NOMO-1 treated with DMSO at 0.1 percent for 48 hours (cell line): Measurements from ENCODE around the gene MYH14.
"Not testable (repeated sequence)": the region's sequence is repeated elsewhere in the genome, so short reads cannot be mapped to it uniquely, and the experiment has no call there.

Source experiments
- DNase-seq: peaks from one replicate; lab custom pipeline; 2025; ENCODE audit not compliant: unreplicated experiment; lab: John Stamatoyannopoulos, UW

Gene MYH14

DNA sequence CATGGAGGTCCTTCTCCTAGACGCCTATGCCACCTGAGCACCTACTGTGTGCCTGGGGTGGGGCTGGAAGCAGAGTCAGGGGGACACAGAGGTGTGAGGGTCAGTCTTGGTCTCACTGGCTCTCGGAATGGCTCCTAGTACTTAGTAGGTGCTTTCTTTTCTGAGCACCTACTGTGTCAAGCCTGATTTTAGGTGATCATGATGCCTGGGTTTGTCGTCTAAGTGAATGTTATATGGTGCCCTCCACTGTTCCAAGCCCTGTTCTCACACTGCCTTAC is 20.0 kb downstream of the MYH14 start:
- DNase-seq = no peak

GRCh38 chr19:50224986-50225747 is 21.7 kb downstream of the MYH14 start:
- DNase-seq = no peak

- no peak for DNase-seq
These were observed 23.1 kb downstream of the MYH14 start for GRCh38 chr19:50226536-50226935.

- not testable (repeated sequence) for DNase-seq
These were observed 24.7 kb downstream of the MYH14 start for GRCh38 chr19:50228153-50228552.

DNA sequence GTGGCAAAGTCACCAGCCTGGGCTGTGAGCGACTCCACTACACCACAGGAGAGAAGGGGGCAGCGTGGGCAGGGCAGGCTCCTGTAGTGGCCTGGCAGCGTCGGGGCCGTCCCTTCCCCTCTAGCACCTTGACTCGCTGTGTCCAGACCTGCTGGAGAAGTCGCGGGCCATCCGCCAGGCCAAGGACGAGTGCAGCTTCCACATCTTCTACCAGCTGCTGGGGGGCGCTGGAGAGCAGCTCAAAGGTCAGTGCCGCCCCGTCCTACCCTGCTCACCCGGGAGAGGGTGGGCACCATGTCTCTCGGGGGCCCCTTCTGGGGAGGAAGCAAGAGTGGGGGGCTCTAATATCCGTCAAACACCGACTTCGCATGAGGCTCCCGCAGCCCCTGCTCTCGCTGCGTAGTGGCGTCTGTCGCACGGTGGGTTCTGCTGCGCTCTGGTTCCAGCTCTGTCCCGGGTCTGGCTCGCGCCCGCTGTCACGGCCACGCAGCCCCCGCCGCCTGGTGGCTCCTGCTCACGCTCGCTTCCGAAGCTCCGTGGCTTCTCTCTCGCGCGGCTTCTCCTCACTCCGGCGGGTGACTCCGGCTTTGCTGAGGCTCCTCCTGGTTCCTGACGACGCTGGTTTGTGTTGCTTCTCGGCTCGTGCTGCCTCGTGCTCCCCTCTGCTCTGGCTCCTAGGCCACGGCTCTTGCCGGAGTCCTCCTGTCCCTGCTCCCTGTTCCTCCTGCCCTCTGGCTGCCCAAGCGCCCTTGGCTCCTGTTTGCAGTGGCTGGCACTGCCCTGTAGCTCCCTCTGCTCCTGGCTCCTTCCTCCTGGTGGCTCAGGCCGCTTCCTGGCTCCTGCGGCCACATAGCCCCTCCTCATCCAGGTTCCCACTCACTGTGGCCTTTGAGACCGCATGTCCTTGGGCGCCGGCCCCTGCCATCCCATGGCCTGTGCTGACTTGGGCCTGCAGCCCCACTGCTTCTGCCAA is 27.2 kb downstream of the MYH14 start:
- DNase-seq = no peak

DNA sequence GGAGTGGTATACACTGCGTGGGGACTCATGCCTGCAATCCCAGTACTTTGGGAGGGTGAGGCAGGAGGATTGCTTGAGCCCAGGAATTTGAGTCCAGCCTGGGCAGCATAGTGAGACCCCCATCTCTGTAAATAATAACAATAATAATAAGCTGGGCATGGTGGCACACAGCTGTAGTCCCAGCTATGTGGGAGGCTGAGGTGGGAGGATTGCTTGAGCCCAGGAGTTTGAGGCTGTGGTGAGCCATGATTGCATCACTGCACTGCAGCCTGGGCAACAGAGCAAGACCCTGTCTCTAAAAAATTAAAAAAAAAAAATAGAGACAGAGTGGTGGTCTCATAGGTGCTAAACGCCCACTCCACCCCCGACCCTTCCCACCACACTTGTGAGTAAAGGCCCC is 28.0 kb downstream of the MYH14 start:
- not testable (repeated sequence) for DNase-seq

- DNase-seq = no peak
These were observed 28.4 kb downstream of the MYH14 start for GRCh38 chr19:50231821-50232220.

DNA sequence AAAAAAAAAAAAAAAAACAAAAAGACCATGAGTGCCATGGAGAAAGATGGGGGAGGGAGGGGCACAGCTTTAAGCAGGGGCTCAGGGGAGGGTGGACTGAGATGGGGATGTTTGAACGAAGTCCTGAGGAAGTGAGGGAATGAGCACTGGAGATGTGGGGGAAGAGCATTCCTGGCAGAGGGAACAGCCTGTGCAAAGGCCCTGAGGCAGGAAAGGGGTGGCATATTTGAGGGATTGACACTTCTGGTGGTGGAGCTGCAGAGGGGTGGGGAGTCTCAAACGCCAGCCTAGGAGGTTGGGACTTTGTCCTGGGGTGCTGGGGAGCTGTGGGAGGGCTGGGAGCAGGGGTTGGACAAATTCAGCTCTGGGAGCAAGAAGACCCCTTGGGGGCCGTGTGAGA is 29.2 kb downstream of the MYH14 start:
- DNase-seq = no peak

DNA sequence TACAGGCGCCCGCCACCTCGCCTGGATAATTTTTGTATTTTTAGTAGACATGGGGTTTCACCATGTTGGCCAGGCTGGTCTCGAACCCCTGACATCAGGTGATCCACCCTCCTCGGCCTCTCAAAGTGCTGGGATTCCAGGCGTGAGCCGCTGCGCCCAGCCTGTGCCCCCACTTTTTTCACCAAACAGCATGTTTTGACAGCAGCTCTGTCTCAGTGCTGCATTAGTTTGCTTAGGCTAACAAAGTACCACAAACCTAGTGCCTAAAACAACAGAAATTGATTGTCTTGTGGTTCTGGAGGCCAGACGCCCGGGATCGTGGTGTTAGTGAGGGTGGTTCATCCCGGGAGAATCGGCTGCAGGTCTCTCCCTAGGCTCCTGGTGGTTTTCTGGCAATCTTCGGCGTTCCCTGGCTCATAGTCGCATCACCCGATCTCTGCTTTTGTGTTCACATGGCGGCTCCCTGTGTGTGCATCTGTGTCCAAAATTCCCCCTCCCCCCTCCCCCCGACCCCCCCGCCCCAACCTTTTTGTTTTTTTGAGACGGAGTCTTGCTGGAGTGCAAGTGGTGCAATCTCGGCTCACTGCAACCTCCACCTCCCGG is 30.0 kb downstream of the MYH14 start:
- DNase-seq = no peak

GRCh38 chr19:50237493-50237892 is 34.1 kb downstream of the MYH14 start:
- not testable (repeated sequence) for DNase-seq

- no peak for DNase-seq
These were observed 34.6 kb downstream of the MYH14 start for GRCh38 chr19:50238043-50238442.

GRCh38 chr19:50239921-50240590 is 36.6 kb downstream of the MYH14 start:
- DNase-seq = no peak

DNA sequence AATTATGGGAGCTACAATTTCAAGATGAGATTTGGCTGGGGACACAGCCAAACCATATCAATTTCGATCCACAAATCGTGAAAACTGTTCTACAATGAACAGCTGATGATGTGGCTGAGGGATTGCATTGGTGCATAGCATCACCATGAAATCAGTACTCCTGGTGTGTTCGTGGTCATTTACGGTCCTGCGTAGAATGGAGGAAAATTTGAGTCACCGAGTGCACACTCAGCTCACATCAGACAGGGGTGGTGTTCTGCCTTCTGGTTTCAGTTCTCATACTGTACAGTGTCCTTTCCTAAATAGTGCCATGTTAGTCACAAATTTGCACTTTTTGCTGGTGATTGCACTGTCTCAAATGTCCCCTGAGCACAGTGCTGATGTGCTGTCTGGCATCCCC is 39.2 kb downstream of the MYH14 start:
- DNase-seq = no peak

- no peak for DNase-seq
These were observed 41.3 kb downstream of the MYH14 start for GRCh38 chr19:50244695-50245094.

GRCh38 chr19:50248413-50248812 is 45.0 kb downstream of the MYH14 start:
- DNase-seq = no peak

DNA sequence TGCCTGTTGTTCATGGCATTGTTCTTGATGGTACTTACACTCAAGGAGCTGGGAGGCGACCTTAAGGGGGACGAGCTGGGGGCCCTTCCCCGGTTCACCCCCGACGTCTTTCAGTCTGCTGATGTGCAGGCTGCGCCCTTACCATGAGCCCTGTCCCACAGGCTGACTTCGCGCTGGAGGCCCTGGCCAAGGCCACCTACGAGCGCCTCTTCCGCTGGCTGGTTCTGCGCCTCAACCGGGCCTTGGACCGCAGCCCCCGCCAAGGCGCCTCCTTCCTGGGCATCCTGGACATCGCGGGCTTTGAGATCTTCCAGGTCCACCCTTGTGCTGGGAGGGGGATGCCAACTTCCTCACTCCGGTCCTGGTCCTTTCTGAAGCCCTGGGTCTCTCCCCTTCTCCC is 45.4 kb downstream of the MYH14 start:
- DNase-seq = no peak

- no peak for DNase-seq
These were observed 46.2 kb downstream of the MYH14 start for GRCh38 chr19:50249636-50250035.

- DNase-seq = no peak
These were observed 47.2 kb downstream of the MYH14 start for GRCh38 chr19:50250450-50251136.

GRCh38 chr19:50252111-50252886 is 48.9 kb downstream of the MYH14 start:
- DNase-seq = no peak

DNA sequence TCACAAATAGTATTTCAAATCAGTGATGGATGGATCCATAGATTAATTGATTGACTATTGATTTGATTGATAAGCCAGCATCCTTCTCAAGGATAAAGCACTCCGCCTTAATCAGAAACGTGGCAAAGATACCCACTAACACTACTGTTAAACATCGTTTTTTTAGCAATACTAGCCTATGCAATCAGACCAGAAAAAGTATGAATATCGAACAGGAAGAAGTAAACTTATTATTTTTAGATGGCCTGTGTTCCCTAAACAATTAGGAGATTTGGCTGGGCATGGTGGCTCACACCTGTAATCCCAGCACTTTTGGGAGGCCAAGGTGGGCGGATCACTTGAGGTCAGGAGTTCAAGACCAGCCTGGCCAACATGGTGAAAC is 49.5 kb downstream of the MYH14 start:
- DNase-seq = no peak
